Kidney tubule cell (primary cell): ENCODE measurements around the gene CINP.
A peak's percentile ranks its signal among the peaks of the same experiment; 100 is the strongest.

ENCODE experiments used
- DNase-seq: peaks from one replicate; pipeline ENCODE4 v3.0.0-alpha.2; 2018; ENCODE audit warnings: low spot score

The CINP gene

GRCh38 chr14:102362545-102363181, at the start of gene CINP, which contains the start of gene TECPR2:
Gene CINP, minus strand, starts transcription at chr14:102362890. Its CDS starts 39 bp downstream, at chr14:102362851.
Gene TECPR2, plus strand, starts transcription at chr14:102362941. Its CDS starts 13,781 bp downstream, at chr14:102376722.
- peak; percentile 95 for DNase-seq

- peak; percentile 76 for DNase-seq
These were observed 46.0 kb upstream of the CINP start for GRCh38 chr14:102408724-102409123.

GRCh38 chr14:102407258-102407657, 44.6 kb upstream of the CINP start:
- no peak for DNase-seq

- DNase-seq = no peak
These were observed 40.3 kb upstream of the CINP start for GRCh38 chr14:102403028-102403427.

- no peak for DNase-seq
These were observed 33.8 kb upstream of the CINP start for GRCh38 chr14:102396521-102396920.

- no peak for DNase-seq
These were observed 32.2 kb upstream of the CINP start for GRCh38 chr14:102394717-102395375.

GRCh38 chr14:102392506-102392905, 29.8 kb upstream of the CINP start:
- no peak for DNase-seq

- DNase-seq = no peak
These were observed 27.6 kb upstream of the CINP start for GRCh38 chr14:102390064-102390855.

GRCh38 chr14:102389246-102389645, 26.6 kb upstream of the CINP start:
- DNase-seq = no peak

GRCh38 chr14:102387086-102387485, 24.4 kb upstream of the CINP start:
- DNase-seq = no peak

GRCh38 chr14:102378830-102379229, 16.1 kb upstream of the CINP start:
- no peak for DNase-seq

GRCh38 chr14:102377696-102378095, 15.0 kb upstream of the CINP start:
- DNase-seq = no peak

GRCh38 chr14:102375119-102375518, 12.4 kb upstream of the CINP start:
- DNase-seq = no peak

- peak; percentile 53 for DNase-seq
These were observed 11.6 kb upstream of the CINP start for GRCh38 chr14:102374264-102374663.

- DNase-seq = no peak
These were observed 10.4 kb upstream of the CINP start for GRCh38 chr14:102373110-102373509.

- DNase-seq = no peak
These were observed 8.7 kb upstream of the CINP start for GRCh38 chr14:102371361-102371760.

- DNase-seq = peak; percentile 31
These were observed 7.7 kb upstream of the CINP start for GRCh38 chr14:102370305-102370809.

- DNase-seq = peak; percentile 60
These were observed 673 bp upstream of the CINP start for GRCh38 chr14:102363182-102363943.

GRCh38 chr14:102362084-102362483, 606 bp downstream of the CINP start:
- peak; percentile 68 for DNase-seq

GRCh38 chr14:102360388-102360787, 2.3 kb downstream of the CINP start:
- DNase-seq = no peak

- DNase-seq = no peak
These were observed 3.3 kb downstream of the CINP start for GRCh38 chr14:102359341-102359740.

- DNase-seq = no peak
These were observed 6.4 kb downstream of the CINP start for GRCh38 chr14:102356280-102356679.
